K562 (cell line): ENCODE measurements around the gene DEPDC4. TPM values are rescaled to one million over a fixed set of nuclear protein-coding genes. Genes with fewer than 3 reads are reported as not detected.
A peak's percentile ranks its signal among the peaks of the same experiment; 100 is the strongest.

Experiments
- BRF1 ChIP-seq: IDR thresholded peaks from 3 replicates; pipeline ENCODE4 v1.6.1; 2011; ENCODE audit warnings: borderline replicate concordance, mild to moderate bottlenecking; ENCODE audit not compliant: insufficient read length; ENCODE audit errors: extremely low read depth
- FOSL1 ChIP-seq: fragments of 200-800 bp; sonication (Bioruptor generic); conservative IDR thresholded peaks from 2 replicates; pipeline ENCODE4 v1.6.1; 2016; ENCODE audit warnings: missing genetic modification characterization, missing compliant biosample characterization
- HMGN3 ChIP-seq: IDR thresholded peaks from 2 replicates; pipeline ENCODE4 v1.6.1; 2011; ENCODE audit warnings: borderline replicate concordance, low read depth, mild to moderate bottlenecking, mixed read lengths, low read length; ENCODE audit not compliant: insufficient read length; ENCODE audit errors: extremely low read depth
- HNRNPLL ChIP-seq: fragments of 200-400 bp; formaldehyde crosslinking; IDR thresholded peaks from 2 replicates; pipeline ENCODE4 v1.6.1; 2017; ENCODE audit warnings: low read length, low read depth, mild to moderate bottlenecking; ENCODE audit not compliant: poor library complexity, severe bottlenecking
- KDM1A ChIP-seq, 2 experiments: fragments of 450-650 bp; IDR thresholded peaks; 2 replicates each; pipeline ENCODE4 v1.6.1; 2016; ENCODE audit warnings: mild to moderate bottlenecking in 2 of 2
- MLLT1 ChIP-seq, 2 experiments: fragments of 450-650 bp; IDR thresholded peaks; 2 replicates each; pipeline ENCODE4 v1.6.1; 2016
- POLR2A ChIP-seq: fragments of 450-650 bp; conservative IDR thresholded peaks from 2 replicates; pipeline ENCODE4 v1.6.1; 2016
- TOE1 ChIP-seq, 2 experiments: fragments of 450-650 bp in 1 of 2; sonication (generic) in 1 of 2; formaldehyde crosslinking in 1 of 2; IDR thresholded peaks; 2 replicates each; pipeline versions ENCODE4 v1.7.1 to v1.8.0; 2016 to 2022; ENCODE audit warnings: borderline replicate concordance in 2 of 2, mild to moderate bottlenecking in 2 of 2, antibody characterized with exemption in 1 of 2, inconsistent platforms in 1 of 2, low read depth in 1 of 2, missing genetic modification reagents in 1 of 2, moderate library complexity in 1 of 2
- ZBTB33 ChIP-seq: sonication (generic); formaldehyde crosslinking; IDR thresholded peaks from 2 replicates; pipeline ENCODE4 v1.8.1; 2023; ENCODE audit warnings: mild to moderate bottlenecking, missing genetic modification reagents
- ZBTB43 ChIP-seq: sonication (generic); formaldehyde crosslinking; IDR thresholded peaks from 2 replicates; pipeline ENCODE4 v1.8.0; 2023; ENCODE audit warnings: mild to moderate bottlenecking, missing genetic modification reagents
- ZFX ChIP-seq: sonication (generic); formaldehyde crosslinking; IDR thresholded peaks from 2 replicates; pipeline ENCODE4 v1.8.0; 2022; ENCODE audit warnings: mild to moderate bottlenecking, missing genetic modification reagents, moderate library complexity
- ZNF140 ChIP-seq: fragments of 250-450 bp; sonication (Bioruptor Pico); IDR thresholded peaks from 2 replicates; pipeline ENCODE4 v1.8.0; 2021; ENCODE audit warnings: moderate library complexity, mild to moderate bottlenecking, inconsistent platforms
- polyA plus RNA-seq, 8 experiments: library from polyadenylated mRNA; depleted of rRNA in 4 of 8; stranded (reverse) in 5 of 8; unstranded in 3 of 8; fragments of >200 nt; fragmentation: Nextera tagmentation in 2 of 8; fragmentation: Illumina TruSeq in 1 of 8; extraction: Ambion mirVana in 2 of 8; extraction: Trizol in 1 of 8; gene quantifications; 2 replicates each; pipeline versions ENCODE4 v1.2.1 to v1.2.3, GENCODE V29; 2011 to 2014; ENCODE audit warnings: inconsistent platforms in 1 of 8, missing spikeins in 1 of 8
- total RNA-seq, 7 experiments: library from RNA; depleted of rRNA in 6 of 7; stranded (reverse); fragments of >200 nt in 6 of 7; fragmentation: Illumina TruSeq in 2 of 7; extraction: Trizol in 2 of 7; gene quantifications; 2 replicates each; pipeline versions ENCODE4 v1.2.1 to v1.2.3, GENCODE V29; 2011 to 2021; ENCODE audit warnings: low replicate concordance in 1 of 7
- TF ChIP-seq, protein P1 (sequence below): IDR thresholded peaks from 2 replicates; pipeline ENCODE4 v1.6.1; 2011; ENCODE audit warnings: borderline replicate concordance, low read depth, mild to moderate bottlenecking, moderate library complexity, low read length; ENCODE audit not compliant: insufficient read depth, poor library complexity, severe bottlenecking

Gene DEPDC4
- total and polyA plus RNA-seq, 9 of the 15 experiments (the other 6 are each of a cell fraction or from before 2014, with no cell fraction given) = 3.6 to 13.2 (median 7.4) TPM

GRCh38 chr12:100266835-100267602 is at the start of gene DEPDC4, which contains the start of gene SCYL2 (continued):
- TF ChIP-seq MLLT1 (IDR thresholded peaks at IDR 0.05) (peak in 1 of 2 experiments; percentile 56; a peak in 2 of 4 replicates), KDM1A (IDR thresholded peaks at IDR 0.05) (no peak), HMGN3 (peak; percentile 47), ZFX (CRISPR knock-in tag) (peak; percentile 92), POLR2A (peak; percentile 90), ZNF140 (no peak), TOE1 (IDR thresholded peaks at IDR 0.05; ENCODE audit: borderline replicate concordance) (peak; percentile 30; the same call in 1 of the 2 replicates), TOE1 (CRISPR knock-in tag; IDR thresholded peaks at IDR 0.05; ENCODE audit: borderline replicate concordance, low read depth) (no peak), ZBTB33 (no peak), BRF1 (no peak), ZBTB43 (CRISPR knock-in tag) (no peak), HNRNPLL (peak; percentile 97), FOSL1 (peak; percentile 51; the same call in 1 of the 2 replicates)
- TF ChIP-seq, protein P1, sequence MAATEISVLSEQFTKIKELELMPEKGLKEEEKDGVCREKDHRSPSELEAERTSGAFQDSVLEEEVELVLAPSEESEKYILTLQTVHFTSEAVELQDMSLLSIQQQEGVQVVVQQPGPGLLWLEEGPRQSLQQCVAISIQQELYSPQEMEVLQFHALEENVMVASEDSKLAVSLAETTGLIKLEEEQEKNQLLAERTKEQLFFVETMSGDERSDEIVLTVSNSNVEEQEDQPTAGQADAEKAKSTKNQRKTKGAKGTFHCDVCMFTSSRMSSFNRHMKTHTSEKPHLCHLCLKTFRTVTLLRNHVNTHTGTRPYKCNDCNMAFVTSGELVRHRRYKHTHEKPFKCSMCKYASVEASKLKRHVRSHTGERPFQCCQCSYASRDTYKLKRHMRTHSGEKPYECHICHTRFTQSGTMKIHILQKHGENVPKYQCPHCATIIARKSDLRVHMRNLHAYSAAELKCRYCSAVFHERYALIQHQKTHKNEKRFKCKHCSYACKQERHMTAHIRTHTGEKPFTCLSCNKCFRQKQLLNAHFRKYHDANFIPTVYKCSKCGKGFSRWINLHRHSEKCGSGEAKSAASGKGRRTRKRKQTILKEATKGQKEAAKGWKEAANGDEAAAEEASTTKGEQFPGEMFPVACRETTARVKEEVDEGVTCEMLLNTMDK = no peak
